Measurements from ENCODE around the gene INPP5A.

Gene INPP5A

DNA sequence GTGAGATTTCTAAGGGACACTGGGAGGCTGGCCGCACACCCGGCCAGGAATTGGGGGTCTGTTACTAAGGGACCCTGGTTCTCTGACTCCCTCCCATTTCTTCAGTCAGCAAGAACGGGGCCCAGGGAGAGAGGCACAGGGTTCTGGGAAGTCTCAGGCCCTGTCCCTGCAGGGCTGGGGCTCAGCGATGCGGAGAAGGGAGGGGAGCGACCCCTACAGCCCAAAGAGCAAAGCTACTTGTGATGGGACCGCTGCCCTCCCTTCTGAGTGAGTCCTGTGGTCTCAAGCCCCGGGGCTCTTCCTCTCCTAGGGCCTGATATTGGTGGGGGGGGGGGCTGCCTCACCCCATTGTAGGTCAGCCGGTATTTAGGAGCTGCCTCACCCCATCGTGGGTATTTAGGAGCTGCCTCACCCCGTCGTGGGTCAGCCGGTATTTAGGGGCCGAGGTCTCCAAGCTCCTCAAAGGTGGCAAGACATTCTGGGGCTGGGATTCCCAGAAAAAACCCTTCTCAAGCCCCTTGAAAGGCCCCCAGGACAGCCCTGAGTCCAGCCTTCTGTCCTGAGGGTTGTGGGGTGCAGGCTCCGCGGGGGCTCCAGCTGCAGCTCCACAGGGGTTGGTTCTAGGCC, 265.2 kb downstream of the INPP5A start:
- Histone ChIP-seq H3F3A (ENCODE audit: insufficient read depth, low read length) (no peaks in the 10 kb centered on the region), H3K9me2 (replicated peaks; ENCODE audit: insufficient read depth, low read length) (no peaks in the 10 kb centered on the region), H3K9me3 (replicated peaks; ENCODE audit: insufficient read depth, low read length) (no peaks in the 10 kb centered on the region), H3K79me2 (ENCODE audit: low read length) (no peaks in the 10 kb centered on the region), H3K36me3 (replicated peaks; ENCODE audit: insufficient read depth, low read length) (no peaks in the 10 kb centered on the region), H4K20me1 (ENCODE audit: insufficient read depth, low read length) (no peaks in the 10 kb centered on the region), H3K4me1 (ENCODE audit: low read length) (no peaks in the 10 kb centered on the region), H3K27me3 (replicated peaks; ENCODE audit: insufficient read depth, low read length) (peaks cover 17% of the 10 kb centered on the region), H3K27ac (ENCODE audit: low read length) (no peak overlapping the region), H3K4me3 (ENCODE audit: low read length) (no peak overlapping the region), H3K4me2 (ENCODE audit: low read depth, low read length) (no peak overlapping the region), H3K9ac (ENCODE audit: low read length) (no peak overlapping the region), H2AFZ (ENCODE audit: low read length) (no peak overlapping the region)
- TF ChIP-seq EZH2phosphoT487 (IDR thresholded peaks at IDR 0.05; ENCODE audit: low read length) (no peak), EZH2 (optimal IDR thresholded peaks at IDR 0.05; ENCODE audit: low read depth, low read length) (no peak)
- TF ChIP-seq, protein P1, sequence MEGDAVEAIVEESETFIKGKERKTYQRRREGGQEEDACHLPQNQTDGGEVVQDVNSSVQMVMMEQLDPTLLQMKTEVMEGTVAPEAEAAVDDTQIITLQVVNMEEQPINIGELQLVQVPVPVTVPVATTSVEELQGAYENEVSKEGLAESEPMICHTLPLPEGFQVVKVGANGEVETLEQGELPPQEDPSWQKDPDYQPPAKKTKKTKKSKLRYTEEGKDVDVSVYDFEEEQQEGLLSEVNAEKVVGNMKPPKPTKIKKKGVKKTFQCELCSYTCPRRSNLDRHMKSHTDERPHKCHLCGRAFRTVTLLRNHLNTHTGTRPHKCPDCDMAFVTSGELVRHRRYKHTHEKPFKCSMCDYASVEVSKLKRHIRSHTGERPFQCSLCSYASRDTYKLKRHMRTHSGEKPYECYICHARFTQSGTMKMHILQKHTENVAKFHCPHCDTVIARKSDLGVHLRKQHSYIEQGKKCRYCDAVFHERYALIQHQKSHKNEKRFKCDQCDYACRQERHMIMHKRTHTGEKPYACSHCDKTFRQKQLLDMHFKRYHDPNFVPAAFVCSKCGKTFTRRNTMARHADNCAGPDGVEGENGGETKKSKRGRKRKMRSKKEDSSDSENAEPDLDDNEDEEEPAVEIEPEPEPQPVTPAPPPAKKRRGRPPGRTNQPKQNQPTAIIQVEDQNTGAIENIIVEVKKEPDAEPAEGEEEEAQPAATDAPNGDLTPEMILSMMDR (IDR thresholded peaks at IDR 0.05; ENCODE audit: low read length) = no peak
- no peak for DNase-seq

DNA sequence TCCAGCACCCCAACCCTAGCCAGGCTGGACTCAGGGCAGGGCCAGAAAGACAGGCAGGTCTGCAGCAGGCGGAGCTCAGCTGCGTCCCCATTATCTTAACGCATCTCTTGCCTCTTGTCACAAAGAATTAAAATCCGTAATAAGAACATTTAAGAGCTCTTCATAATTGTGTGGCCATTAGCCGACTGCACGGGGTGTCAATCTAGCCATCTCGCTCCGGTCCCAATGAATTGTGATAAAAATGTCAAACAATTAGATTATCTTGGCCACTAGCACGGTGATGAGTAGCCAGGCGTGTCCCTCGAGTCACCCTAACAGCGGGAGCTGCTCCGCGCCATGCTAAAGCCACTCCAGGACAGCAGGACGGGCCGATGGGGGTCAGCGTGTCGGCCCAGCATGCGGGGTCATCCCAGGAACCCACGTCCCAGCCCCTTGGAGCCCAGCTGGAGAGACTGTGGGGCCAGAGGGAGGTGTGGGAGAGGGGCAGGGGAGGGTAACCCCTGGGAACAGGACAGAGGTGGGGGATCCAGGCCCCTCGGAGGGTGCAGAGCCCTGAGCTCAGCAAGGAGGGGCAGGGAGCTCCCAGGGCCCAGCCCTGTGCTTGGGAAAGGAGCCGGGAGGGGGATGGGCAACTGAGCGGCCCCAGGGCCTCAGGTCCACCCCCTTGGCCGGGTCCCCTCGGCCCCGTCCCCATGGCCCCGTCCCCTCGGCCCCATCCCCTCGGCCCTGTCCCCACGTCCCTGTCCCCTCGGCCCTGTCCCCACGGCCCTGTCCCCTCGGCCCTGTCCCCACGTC, 266.0 kb downstream of the INPP5A start:
- H2AFZ ChIP-seq (ENCODE audit: low read length) = no peak overlapping the region
- peaks cover 15% of the 10 kb centered on the region for H3K27me3 ChIP-seq (replicated peaks; ENCODE audit: insufficient read depth, low read length)
- H3K4me1 ChIP-seq (ENCODE audit: low read length) = no peaks in the 10 kb centered on the region
- no peaks in the 10 kb centered on the region for H4K20me1 ChIP-seq (ENCODE audit: insufficient read depth, low read length)
- H3K9ac ChIP-seq (ENCODE audit: low read length) = no peak overlapping the region
- no peaks in the 10 kb centered on the region for H3F3A ChIP-seq (ENCODE audit: insufficient read depth, low read length)
- no peaks in the 10 kb centered on the region for H3K79me2 ChIP-seq (ENCODE audit: low read length)
- no peak for DNase-seq
- TF ChIP-seq EZH2phosphoT487 (IDR thresholded peaks at IDR 0.05; ENCODE audit: low read length) (no peak), EZH2 (optimal IDR thresholded peaks at IDR 0.05; ENCODE audit: low read depth, low read length) (no peak)
- TF ChIP-seq, protein P1 (IDR thresholded peaks at IDR 0.05; ENCODE audit: low read length) = no peak
- H3K36me3 ChIP-seq (replicated peaks; ENCODE audit: insufficient read depth, low read length) = no peaks in the 10 kb centered on the region
- H3K4me2 ChIP-seq (ENCODE audit: low read depth, low read length) = no peak overlapping the region
- no peak overlapping the region for H3K4me3 ChIP-seq (ENCODE audit: low read length)
- no peak overlapping the region for H3K27ac ChIP-seq (ENCODE audit: low read length)
- H3K9me3 ChIP-seq (replicated peaks; ENCODE audit: insufficient read depth, low read length) = no peaks in the 10 kb centered on the region
- no peaks in the 10 kb centered on the region for H3K9me2 ChIP-seq (replicated peaks; ENCODE audit: insufficient read depth, low read length)

DNA sequence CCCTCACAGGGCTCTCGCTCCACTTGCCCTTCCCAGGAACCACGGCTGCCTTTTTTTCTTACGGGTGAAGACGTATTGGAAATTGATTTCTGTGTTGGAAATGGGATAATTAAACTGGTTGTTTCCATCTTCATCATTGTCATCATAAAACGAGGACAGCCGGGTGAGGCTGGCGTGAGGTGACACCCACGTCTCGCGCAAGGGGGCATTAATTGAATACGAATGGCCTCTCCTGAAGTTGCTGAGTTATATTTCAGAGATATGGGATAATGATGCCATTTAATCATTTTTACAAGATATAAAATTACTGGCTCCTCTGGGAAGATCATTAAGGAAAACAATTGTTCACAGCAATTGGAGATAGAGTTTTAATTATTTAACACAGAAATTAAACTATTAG, 266.7 kb downstream of the INPP5A start:
- no peaks in the 10 kb centered on the region for H3K79me2 ChIP-seq (ENCODE audit: low read length)
- no peaks in the 10 kb centered on the region for H4K20me1 ChIP-seq (ENCODE audit: insufficient read depth, low read length)
- no peak overlapping the region for H3K9ac ChIP-seq (ENCODE audit: low read length)
- no peaks in the 10 kb centered on the region for H3K9me2 ChIP-seq (replicated peaks; ENCODE audit: insufficient read depth, low read length)
- no peak overlapping the region for H3K4me2 ChIP-seq (ENCODE audit: low read depth, low read length)
- no peak overlapping the region for H3K27ac ChIP-seq (ENCODE audit: low read length)
- TF ChIP-seq EZH2 (optimal IDR thresholded peaks at IDR 0.05; ENCODE audit: low read depth, low read length) (no peak), EZH2phosphoT487 (IDR thresholded peaks at IDR 0.05; ENCODE audit: low read length) (no peak)
- TF ChIP-seq, protein P1 (IDR thresholded peaks at IDR 0.05; ENCODE audit: low read length) = no peak
- H2AFZ ChIP-seq (ENCODE audit: low read length) = no peak overlapping the region
- H3K36me3 ChIP-seq (replicated peaks; ENCODE audit: insufficient read depth, low read length) = no peaks in the 10 kb centered on the region
- H3K27me3 ChIP-seq (replicated peaks; ENCODE audit: insufficient read depth, low read length) = peaks cover 15% of the 10 kb centered on the region
- H3F3A ChIP-seq (ENCODE audit: insufficient read depth, low read length) = no peaks in the 10 kb centered on the region
- H3K4me1 ChIP-seq (ENCODE audit: low read length) = no peaks in the 10 kb centered on the region
- DNase-seq = no peak
- H3K4me3 ChIP-seq (ENCODE audit: low read length) = no peak overlapping the region
- no peaks in the 10 kb centered on the region for H3K9me3 ChIP-seq (replicated peaks; ENCODE audit: insufficient read depth, low read length)
